Measurements from ENCODE around the gene SPSB4.

DNA sequence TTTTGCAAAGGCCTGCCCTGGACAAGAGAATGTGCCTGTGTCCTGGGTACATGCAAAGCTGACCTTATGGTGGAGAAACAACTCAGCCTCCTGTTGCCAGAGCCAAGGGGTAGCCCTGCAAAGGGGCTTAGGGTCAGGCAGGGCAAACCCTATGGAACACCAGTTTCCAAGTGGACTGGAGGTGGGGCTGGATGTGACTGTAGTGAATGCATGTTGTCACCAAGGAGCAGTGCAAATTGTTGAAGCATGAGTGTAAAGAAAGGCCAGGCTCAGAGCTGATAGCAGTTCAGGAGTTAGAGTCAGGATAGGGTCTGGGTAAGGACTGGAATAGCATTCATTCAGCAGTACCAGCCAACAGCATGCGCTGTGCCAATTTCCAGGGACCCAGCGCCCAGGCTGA, 97.6 kb downstream of the SPSB4 start:
- TF ChIP-seq, protein P1, sequence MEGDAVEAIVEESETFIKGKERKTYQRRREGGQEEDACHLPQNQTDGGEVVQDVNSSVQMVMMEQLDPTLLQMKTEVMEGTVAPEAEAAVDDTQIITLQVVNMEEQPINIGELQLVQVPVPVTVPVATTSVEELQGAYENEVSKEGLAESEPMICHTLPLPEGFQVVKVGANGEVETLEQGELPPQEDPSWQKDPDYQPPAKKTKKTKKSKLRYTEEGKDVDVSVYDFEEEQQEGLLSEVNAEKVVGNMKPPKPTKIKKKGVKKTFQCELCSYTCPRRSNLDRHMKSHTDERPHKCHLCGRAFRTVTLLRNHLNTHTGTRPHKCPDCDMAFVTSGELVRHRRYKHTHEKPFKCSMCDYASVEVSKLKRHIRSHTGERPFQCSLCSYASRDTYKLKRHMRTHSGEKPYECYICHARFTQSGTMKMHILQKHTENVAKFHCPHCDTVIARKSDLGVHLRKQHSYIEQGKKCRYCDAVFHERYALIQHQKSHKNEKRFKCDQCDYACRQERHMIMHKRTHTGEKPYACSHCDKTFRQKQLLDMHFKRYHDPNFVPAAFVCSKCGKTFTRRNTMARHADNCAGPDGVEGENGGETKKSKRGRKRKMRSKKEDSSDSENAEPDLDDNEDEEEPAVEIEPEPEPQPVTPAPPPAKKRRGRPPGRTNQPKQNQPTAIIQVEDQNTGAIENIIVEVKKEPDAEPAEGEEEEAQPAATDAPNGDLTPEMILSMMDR (IDR thresholded peaks at IDR 0.05), result no peak
- TF ChIP-seq, protein P2, sequence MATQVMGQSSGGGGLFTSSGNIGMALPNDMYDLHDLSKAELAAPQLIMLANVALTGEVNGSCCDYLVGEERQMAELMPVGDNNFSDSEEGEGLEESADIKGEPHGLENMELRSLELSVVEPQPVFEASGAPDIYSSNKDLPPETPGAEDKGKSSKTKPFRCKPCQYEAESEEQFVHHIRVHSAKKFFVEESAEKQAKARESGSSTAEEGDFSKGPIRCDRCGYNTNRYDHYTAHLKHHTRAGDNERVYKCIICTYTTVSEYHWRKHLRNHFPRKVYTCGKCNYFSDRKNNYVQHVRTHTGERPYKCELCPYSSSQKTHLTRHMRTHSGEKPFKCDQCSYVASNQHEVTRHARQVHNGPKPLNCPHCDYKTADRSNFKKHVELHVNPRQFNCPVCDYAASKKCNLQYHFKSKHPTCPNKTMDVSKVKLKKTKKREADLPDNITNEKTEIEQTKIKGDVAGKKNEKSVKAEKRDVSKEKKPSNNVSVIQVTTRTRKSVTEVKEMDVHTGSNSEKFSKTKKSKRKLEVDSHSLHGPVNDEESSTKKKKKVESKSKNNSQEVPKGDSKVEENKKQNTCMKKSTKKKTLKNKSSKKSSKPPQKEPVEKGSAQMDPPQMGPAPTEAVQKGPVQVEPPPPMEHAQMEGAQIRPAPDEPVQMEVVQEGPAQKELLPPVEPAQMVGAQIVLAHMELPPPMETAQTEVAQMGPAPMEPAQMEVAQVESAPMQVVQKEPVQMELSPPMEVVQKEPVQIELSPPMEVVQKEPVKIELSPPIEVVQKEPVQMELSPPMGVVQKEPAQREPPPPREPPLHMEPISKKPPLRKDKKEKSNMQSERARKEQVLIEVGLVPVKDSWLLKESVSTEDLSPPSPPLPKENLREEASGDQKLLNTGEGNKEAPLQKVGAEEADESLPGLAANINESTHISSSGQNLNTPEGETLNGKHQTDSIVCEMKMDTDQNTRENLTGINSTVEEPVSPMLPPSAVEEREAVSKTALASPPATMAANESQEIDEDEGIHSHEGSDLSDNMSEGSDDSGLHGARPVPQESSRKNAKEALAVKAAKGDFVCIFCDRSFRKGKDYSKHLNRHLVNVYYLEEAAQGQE (IDR thresholded peaks at IDR 0.05; ENCODE audit: insufficient read depth in 1 of 2, low read depth in 2 of 2, low read length in 1 of 2), result no peak
- TF ChIP-seq POLR2AphosphoS5 (IDR thresholded peaks at IDR 0.05; ENCODE audit: low read depth, low read length) (no peak), SIN3A (IDR thresholded peaks at IDR 0.05; ENCODE audit: borderline replicate concordance, insufficient read depth, low read depth, low read length) (no peak), TCF7L2 (IDR thresholded peaks at IDR 0.05; ENCODE audit: low read depth, low read length) (no peak)
